Right lobe of liver (tissue), 6 donors: Measurements from ENCODE around the gene FHIT. TPM values are rescaled to one million over a fixed set of nuclear protein-coding genes. Genes with fewer than 3 reads are reported as not detected.

Source experiments
- ATAC-seq, 4 donors: fragments of 200-7000 bp; cut with Tn5 transposase; one replicate each; pipeline ENCODE4 v1.9.1; 2020; ENCODE audit warnings: mild to moderate bottlenecking in 4 of 4, moderate library complexity in 4 of 4
- DNase-seq, 3 donors: peaks; one replicate each; pipeline ENCODE4 v3.0.0-alpha.2; 2020
- H3K27ac ChIP-seq, 3 donors: fragments of 200-600 bp; one replicate each; pipeline ENCODE4 v1.8.0; 2022
- H3K27me3 ChIP-seq, 2 donors: fragments of 200-600 bp; one replicate each; pipeline ENCODE4 v1.8.0; 2022
- H3K36me3 ChIP-seq, 4 donors: fragments of 200-600 bp; sonication (generic) in 1 of 4; one replicate each; pipeline versions ENCODE4 v1.5.1 to v1.8.0; 2017 to 2022; ENCODE audit warnings: control low read depth in 1 of 4
- H3K4me1 ChIP-seq, 4 donors: fragments of 200-600 bp; sonication (generic) in 1 of 4; one replicate each; pipeline versions ENCODE4 v1.5.1 to v1.8.0; 2017 to 2022; ENCODE audit warnings: control low read depth in 1 of 4
- H3K4me3 ChIP-seq, 3 donors: fragments of 200-600 bp; one replicate each; pipeline ENCODE4 v1.8.0; 2022
- H3K9me3 ChIP-seq, 4 donors: fragments of 200-600 bp; sonication (generic) in 1 of 4; one replicate each; pipeline versions ENCODE4 v1.5.1 to v1.8.0; 2017 to 2022; ENCODE audit warnings: control low read depth in 1 of 4
- CTCF ChIP-seq, 4 donors: fragments of 200-600 bp in 3 of 4; fragments of 450-650 bp in 1 of 4; IDR thresholded peaks; one replicate each; pipeline versions ENCODE4 v1.5.1 to v1.8.0; 2016 to 2022; ENCODE audit warnings: antibody characterized with exemption in 4 of 4, mild to moderate bottlenecking in 2 of 4
- POLR2A ChIP-seq: fragments of 450-650 bp; IDR thresholded peaks from one replicate; pipeline ENCODE4 v1.6.1; 2017; ENCODE audit warnings: antibody characterized with exemption, mild to moderate bottlenecking
- WGBS: methylation state at CpG from one replicate; pipeline ENCODE4 v1.1.6; 2018; ENCODE audit warnings: low coverage, low lambda C conversion rate; ENCODE audit not compliant: insufficient coverage; ENCODE audit errors: missing lambda C conversion rate; 5-methylcytosine and 5-hydroxymethylcytosine counted together
- intact Hi-C, 2 donors: fragments of 100-400 bp; cut with DNase I; formaldehyde crosslinking; loops; one replicate each; pipeline versions ENCODE4 v1.11.2 to v1.14.1; 2022
- total RNA-seq, 6 experiments: library from RNA; depleted of rRNA in 2 of 6; stranded (reverse); fragments of >200 nt in 2 of 6; fragmentation: NEBNext Ultra II Directional in 3 of 6; extraction: Animal tissue kit (Norgen Biotek cat#: 25700) in 3 of 6; gene quantifications; one replicate each; pipeline versions ENCODE4 v1.1.0 to v1.2.4, GENCODE V29; 2016 to 2023
- donor health status: DM: no; HTN: yes; CAD: no.
- donor health status: DM: no; HTN: no; CAD: no.
- donor health status: DM: no; HTN: no; CAD: no.
- donor health status: DM: no; HTN: yes; CAD: no.
- donor health status: DM: no; HTN: yes; CAD: no.

Gene FHIT
- total RNA-seq, 6 experiments from 2014 or later: 6.6 to 11.2 (median 8.0) TPM

DNA sequence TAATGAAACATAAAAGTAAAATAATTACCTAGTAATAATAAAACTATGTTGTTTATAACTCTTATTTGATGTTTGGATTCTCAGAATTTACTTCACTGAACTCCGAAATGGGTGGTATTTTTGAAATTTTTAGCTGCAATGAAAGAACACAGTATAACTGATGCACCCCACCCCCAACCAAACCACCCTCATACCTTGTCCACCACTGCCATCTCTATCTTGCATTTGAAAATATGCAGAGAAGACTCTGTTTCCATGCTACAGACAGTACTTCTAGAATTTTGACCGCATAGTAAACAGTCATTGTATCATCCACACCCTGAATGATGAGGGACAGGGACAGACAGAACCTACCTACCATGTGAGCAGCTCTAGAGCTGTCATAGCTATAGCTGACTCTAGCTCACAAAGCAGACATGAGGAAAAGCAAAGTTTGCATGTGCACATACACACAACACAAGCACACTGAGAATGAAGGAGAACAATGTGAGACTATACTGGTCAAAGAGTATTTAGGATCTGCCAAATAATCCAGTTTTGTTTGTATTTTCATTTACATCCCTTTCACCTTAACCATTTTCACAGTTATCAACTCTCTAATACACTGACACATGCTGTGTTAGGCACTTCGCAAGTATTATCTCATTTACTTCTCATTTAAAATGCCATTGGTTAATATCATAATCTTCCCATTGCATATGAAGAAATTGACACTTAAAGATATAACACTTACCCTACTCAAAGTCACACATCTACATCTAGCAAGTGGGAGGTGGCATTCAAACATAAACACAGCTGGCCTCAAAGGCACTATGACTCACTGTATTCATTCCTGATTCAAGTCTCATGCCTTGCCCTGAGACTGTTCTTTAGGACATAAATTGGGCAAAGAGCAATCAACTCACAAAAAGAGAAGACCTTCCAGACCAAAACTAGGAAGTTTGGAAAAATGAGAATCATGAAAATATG, 1186.8 kb downstream of the FHIT start:
- 94% methylated on average over 3 of the region's 3 CpGs for WGBS

GRCh38 chr3:60056404-60056803, 1194.8 kb downstream of the FHIT start:
- Histone ChIP-seq H3K36me3 (no peaks in the 10 kb centered on the region), H3K9me3 (no peaks in the 10 kb centered on the region), H3K27ac (no peak overlapping the region), H3K4me3 (no peak overlapping the region), H3K27me3 (no peaks in the 10 kb centered on the region), H3K4me1 (no peaks in the 10 kb centered on the region)
- TF ChIP-seq CTCF (IDR thresholded peaks at IDR 0.05) (no peak), POLR2A (no peak)
- DNase-seq (no peak), ATAC-seq (no peak)
- intact Hi-C loops: no loop called here
- WGBS: 60% methylated on average over 4 of the region's 4 CpGs

More for the DNA sequence above, 1186.8 kb downstream of the FHIT start:
- no peak overlapping the region for H3K27ac ChIP-seq
- no peaks in the 10 kb centered on the region for H3K9me3 ChIP-seq
- intact Hi-C loops: no loop called here
- H3K27me3 ChIP-seq: no peaks in the 10 kb centered on the region
- no peak overlapping the region for H3K4me3 ChIP-seq
- H3K4me1 ChIP-seq: no peaks in the 10 kb centered on the region
- DNase-seq (no peak), ATAC-seq (no peak)
- no peaks in the 10 kb centered on the region for H3K36me3 ChIP-seq
- TF ChIP-seq CTCF (IDR thresholded peaks at IDR 0.05) (no peak), POLR2A (no peak)

DNA sequence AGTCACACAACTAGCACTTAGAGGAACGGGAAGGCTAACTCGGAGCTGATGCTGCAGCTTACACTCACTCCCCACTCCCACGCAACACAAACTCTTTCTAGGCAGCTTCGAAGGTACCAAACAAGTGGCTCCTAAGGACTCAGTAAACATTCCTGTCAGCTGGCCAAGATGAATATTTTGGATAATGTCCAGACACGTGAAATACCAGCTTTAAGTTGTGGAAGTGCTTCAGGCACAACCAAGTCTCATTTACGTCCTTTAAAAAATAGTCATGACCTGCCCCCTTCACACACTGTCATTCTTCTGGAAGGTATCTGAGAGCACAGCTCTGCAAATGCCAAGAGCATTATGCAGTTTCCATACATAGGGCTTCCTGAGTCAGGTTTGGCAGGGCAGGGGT, 1195.5 kb downstream of the FHIT start:
- Histone ChIP-seq H3K9me3 (no peaks in the 10 kb centered on the region), H3K36me3 (no peaks in the 10 kb centered on the region), H3K4me3 (no peak overlapping the region), H3K4me1 (no peaks in the 10 kb centered on the region), H3K27ac (no peak overlapping the region), H3K27me3 (no peaks in the 10 kb centered on the region)
- TF ChIP-seq CTCF (IDR thresholded peaks at IDR 0.05): no peak
- TF ChIP-seq POLR2A: no peak
- WGBS: 54% methylated on average over 4 of the region's 6 CpGs
- no peak for DNase-seq
- intact Hi-C loops: no loop called here
- ATAC-seq: no peak

DNA sequence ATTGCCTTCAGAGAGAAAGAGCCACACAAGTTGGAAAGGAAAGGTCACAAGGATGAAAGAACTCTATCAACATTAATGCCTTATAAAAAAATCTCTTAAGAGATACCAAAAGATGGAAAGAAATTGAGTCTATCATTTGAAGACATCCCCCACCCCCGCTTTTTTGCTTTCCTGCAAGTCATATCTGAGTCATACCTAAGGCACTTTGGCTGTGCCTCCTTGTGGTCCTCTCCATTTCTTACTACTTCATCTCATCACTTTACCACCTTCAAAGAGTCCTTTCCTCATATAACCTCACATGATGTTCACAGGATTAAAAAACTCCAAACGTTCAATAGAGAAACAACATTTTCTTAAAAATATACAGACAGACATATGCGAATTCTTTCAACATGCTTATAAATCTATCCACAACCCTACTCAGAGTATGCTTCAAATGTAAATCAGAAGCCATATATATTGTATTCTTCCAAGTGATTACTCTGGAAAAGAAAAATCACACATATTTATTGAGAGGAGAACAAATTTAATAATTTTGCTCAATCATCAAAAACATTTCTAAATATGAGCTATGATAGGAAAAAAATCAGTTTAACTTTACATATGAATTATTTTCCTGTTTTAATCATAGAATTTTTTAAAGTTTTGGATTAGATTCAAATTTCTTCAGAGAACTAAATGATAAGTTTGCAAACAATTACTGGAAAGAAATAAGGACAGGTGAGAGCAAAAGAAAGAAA, 1197.6 kb downstream of the FHIT start:
- Histone ChIP-seq H3K27me3 (no peaks in the 10 kb centered on the region), H3K4me1 (no peaks in the 10 kb centered on the region), H3K36me3 (no peaks in the 10 kb centered on the region), H3K4me3 (no peak overlapping the region), H3K9me3 (no peaks in the 10 kb centered on the region), H3K27ac (no peak overlapping the region)
- DNase-seq (no peak), ATAC-seq (no peak)
- intact Hi-C loops: no loop called here
- TF ChIP-seq POLR2A (no peak), CTCF (IDR thresholded peaks at IDR 0.05) (no peak)
- WGBS: 72% methylated on average over 3 of the region's 3 CpGs
